HG02973 (cell line): ENCODE data around the gene ATP6V1G2.
A peak's percentile ranks its signal among the peaks of the same experiment; 100 is the strongest.

Source experiments
- ATAC-seq: cut with Tn5 transposase; IDR thresholded peaks from one replicate; pipeline ENCODE4 v1.9.1; 2021; ENCODE audit warnings: moderate library complexity; ENCODE audit not compliant: unreplicated experiment

ATP6V1G2 gene

DNA sequence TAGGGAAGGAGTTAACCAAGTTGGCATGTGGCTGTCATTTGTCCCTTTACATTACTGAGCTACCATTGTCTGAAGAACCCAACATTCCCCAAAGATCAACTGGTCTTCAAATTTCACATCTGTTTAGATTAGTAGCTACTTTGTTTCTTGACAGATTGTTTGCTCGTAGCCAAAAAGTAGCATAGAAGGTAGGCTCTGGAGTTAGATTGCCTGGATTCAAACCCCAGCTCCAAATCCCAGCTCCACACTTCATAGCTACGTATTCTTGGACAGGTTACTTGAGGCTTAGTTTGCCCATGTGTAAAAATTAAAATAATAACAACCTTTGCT, 2.1 kb upstream of the ATP6V1G2 start:
- ATAC-seq: no peak

DNA sequence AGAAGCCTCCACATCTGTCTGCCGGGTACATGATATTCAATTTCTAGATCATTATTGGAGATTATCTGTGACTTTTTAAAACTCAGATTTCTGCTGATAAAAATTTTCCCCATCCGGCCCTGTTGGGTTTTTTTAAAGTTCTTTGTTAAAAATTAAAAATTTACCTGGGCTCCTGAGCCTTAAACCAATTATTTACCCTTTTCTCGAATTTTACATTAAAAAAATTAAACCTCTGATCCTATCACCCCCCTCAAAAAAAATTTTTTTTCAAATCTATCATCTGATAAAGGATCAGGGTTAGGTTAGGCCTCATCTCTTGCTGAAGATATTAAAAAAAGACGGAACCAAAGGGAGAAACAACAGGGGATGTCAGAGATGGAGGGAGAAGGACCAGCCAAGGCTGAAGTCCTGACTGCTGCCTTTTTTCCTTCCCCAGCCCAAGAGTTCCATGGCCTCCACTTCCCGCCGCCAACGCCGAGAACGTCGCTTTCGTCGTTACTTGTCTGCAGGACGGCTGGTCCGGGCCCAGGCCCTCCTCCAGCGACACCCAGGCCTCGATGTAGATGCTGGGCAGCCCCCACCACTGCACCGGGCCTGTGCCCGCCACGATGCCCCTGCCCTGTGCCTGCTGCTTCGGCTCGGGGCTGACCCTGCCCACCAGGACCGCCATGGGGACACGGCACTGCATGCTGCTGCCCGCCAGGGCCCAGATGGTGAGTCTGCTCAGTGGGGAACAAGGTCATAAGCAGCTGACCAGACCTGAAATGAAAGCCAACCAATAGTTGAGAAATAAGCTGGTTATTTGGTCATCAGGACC, 1.5 kb upstream of the ATP6V1G2 start:
- no peak for ATAC-seq

DNA sequence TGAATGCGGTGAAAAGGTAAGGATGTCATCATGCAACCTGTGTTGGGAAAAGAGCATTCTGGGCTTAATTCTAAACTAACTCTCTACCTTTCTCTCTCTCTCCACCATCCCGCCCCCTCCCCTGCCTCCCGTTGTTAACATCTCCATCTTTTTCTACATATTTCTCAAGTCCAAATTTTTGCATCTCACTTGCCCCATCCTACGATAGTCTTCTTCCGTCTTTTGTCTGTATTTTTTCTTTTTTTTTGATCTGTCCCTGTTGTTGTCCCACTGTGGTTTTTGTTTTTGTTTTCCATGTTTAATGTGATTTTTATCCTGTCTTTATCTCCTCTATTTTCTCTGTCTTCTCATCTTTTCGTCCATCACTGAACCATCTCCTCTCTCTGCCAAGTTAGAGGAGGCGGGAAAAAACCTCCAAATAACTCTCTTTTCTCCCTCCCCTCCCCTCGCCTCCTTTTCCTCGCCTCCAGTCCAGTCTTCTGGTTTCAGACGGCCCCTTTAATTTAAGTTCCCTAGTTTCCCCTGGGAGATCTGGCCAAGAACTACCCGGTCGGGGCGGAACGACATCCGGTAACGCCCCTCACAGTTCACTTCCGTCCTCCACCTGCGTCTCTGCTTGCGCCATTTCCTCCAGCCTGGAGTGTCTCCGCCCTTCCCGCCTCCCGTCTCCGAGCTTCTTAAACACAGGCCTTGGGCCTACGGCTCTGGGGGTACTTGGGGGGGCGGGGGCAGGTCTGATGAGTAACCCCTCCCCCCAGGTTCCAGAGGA, 734 bp upstream of the ATP6V1G2 start, which contains the start of gene NFKBIL1:
Gene NFKBIL1 (plus strand): TSS at position 651 of the 769 bp plus-strand sequence. CDS start 87 bp downstream, at position 738.
- peak; percentile 43 for ATAC-seq

DNA sequence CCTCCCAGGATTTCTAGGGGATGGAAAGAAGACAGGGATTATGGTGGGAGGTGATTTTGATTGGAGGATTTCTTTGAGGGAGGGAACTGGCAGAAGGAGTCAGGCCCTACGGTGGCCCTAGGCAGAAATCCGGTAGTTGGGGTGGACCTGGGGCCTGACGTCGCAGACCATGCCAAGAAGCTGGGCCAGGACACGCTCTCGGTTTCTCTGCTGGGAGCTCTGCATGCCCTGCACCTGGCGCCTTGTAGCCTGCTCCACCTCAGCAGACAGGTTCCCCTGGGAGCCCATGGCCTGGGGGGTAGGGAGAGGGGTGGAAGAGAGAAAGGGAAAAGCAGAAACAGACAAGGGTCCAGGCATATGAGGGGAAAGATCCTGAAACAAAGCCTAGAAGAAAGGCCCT, 1.1 kb downstream of the ATP6V1G2 start:
- ATAC-seq: no peak

DNA sequence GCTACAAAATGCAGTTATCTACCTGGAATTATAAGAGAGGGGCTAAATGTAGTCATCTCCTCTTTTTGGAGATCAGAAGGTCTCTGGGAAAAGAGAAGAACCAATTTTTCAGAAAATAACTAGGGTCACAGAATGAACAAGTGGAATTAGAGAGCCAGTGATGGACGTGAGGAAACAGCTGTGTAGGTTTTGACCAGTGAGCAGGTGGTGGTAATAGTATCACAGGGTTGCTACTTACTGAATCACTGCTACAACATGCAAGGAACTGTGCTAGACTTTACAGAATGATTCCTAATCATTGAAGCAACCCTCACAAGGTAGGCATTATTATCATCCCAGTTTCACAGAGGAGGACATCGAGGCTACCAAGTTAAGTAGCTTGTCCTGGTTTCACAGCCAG, 1.7 kb downstream of the ATP6V1G2 start:
- ATAC-seq: no peak

- no peak for ATAC-seq
Observed at GRCh38 chr6:31543639-31544038, 2.8 kb downstream of the ATP6V1G2 start.

GRCh38 chr6:31541658-31542521, 4.5 kb downstream of the ATP6V1G2 start, which contains the start of gene DDX39B:
Gene DDX39B (minus strand): TSS chr6:31542003. CDS start chr6:31540532, 1,471 bp downstream.
- peak; percentile 49 for ATAC-seq

DNA sequence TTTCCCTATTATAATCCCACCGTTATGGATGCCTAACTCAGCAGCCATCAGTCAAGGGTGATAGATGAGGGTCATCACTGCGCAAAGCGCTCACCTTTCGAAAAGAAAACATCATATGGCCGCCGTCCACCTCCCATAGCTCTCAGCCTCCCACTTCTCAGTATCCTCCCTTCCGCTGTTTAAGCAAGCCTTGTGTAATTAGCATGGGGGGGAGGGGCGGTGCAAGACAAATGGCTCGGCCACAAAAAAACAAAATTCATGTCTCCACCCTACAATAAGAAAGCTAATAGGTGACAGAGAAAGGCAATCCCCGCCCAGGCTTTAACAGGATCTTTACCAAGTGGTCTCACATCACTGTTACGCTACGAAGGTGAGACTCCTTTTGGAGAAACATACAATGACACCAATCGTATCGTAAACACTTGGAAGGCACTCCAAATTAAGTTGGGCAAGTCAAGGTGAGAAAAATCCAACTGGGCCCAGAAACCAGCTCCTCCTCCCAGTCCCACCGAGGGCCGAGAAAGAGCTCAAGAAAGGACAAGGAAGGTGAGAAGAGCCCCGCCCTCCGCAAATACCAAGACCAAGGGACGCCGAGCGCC, 5.2 kb downstream of the ATP6V1G2 start:
- ATAC-seq: no peak

DNA sequence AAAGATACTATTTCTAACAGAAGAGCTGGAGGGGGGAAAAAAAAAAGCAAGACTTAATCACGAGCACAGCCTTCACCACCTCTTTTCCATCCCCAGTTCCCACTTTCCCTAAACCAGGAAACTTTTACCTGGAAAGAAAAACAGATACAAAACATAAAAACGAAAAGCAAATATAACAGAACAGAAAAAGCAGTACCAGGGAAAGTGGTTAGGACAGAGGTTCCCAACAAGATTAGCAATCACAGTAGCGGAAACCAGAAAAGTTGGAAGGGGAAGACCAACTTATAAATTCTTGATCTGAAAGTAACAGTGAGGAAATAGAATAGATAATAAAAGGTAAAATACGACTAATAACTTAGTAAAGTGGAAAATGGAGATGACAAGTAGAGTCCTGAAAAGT, 5.8 kb downstream of the ATP6V1G2 start:
- ATAC-seq: no peak

DNA sequence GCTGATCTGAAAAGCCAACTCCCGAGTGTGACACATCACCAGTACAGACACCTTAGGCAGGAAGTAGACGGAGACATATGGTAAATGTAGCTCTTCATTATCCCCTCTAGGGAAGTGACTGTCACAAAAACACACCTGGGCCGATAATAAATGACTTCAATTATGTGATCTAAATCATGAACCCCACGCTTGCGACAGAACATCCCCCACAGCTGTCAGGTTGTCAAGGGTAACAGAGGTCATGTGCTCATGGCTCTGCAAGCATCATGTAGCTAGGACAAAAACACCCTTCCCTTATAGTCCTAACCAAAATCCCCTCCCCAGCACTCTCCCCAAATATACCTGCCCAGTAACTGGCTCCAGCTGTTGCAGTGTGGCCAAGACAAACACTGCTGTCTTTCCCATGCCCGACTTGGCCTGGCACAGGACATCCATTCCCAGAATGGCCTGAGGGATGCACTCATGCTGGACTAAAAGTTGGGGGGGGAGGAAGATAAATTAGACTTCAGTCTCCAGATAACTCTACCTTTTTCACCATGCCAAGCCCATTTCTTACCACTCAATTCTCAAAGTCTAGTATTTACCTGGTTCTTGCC, 7.5 kb downstream of the ATP6V1G2 start:
- no peak for ATAC-seq

GRCh38 chr6:31535538-31536324, 10.7 kb downstream of the ATP6V1G2 start:
- ATAC-seq: no peak

DNA sequence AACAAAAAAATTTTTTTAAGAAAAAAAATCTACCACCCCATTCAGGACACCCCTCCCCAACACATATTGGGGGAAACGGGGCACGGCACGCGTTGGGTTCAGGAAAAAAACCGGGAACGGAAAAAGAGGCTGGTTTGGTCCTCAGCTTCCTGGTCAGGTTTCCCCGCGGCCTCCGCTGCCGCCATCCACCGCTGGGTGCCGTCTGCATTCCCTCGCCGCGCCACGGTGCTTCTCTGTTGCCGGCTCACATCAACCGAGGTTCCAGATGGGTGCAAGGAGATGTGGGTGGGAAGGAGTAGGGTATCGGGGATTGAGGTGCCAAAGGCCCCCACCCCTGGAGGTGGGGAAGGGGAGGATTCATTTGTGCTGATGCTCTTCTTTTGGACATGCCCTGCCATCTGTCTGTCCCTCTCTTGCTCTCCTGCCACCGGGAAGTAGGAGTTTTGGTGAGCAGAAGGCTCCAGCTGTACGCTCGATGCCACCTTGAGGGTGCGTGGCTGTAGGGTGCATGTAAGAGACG, 11.8 kb downstream of the ATP6V1G2 start:
- ATAC-seq: no peak

DNA sequence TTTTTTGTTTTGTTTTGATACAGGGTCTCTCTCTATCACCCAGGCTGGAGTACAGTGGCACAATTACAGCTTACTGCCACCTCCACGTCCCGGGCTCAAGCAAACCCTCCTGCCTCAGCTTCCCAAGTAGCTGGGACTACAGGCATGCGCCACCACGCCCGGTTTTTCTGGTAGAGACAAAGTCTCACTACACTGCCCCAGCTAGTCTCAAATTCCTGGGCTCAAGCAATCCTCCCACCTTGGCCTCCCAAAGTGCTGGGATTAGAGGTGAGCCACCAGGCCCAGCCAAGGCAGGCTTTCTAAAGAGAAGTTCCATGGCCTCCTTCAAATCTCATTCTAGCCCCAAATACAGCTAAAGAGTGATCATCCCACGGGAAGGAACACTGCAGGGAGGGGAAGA, 12.4 kb downstream of the ATP6V1G2 start:
- ATAC-seq: no peak

DNA sequence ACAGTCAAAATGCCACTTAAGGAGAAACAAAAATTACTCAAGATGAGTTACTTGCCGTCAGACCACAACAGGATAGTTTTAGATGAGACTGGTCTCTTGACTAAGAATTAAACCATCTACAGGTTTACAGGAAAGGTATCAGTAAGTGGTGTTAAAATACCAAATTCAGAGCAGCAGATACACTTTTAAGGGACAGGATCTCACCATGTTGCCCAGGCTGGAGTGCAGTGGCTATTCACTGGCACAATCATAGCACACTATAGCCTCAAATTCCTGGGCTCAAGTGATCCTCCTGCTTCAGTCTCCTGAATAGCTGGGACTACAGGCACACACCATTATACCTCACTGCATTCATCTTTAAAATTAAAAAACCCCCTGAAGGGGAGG, 13.0 kb downstream of the ATP6V1G2 start:
- ATAC-seq: no peak

- ATAC-seq: no peak
Observed at GRCh38 chr6:31532644-31533454, 13.6 kb downstream of the ATP6V1G2 start.

DNA sequence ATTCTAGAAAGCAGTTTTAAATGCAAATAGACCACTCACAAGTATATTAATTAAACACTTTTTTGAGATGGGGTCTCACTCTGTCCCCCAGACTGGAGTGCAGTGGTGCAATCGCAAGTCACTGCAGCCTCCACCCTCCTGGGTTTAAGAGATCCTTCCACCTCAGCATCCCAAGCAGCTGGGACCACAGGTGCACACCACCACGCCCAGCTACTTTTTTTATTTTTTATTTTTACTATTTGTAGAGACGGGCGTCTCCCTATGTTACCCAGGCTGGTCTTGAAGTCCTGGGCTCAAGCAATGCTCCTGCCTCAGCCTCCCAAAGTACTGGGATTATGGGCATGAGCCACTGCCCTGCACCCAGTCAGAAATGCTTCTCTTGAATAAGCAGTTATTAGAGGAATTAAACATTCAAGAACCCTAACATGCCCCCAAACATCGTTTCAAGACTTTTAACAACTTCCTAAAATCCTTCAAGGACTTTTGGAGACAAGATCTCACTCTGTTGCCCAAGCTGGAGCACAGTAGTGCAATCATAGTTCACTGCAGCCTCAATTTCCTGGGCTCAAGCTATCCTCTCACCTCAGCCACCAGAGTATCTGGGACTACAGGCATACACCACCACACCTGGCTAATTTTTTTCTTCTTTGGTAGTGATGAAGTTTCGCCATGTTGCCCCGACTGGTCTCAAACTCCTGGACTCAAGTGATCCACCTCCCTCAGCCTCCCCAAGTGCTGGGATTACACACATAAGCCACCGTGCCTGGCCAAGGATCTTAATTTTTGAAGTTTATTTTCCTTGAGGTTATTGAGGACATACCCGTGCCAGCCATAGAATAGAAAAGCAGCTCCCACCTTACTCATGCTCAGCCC, 14.4 kb downstream of the ATP6V1G2 start:
- no peak for ATAC-seq

DNA sequence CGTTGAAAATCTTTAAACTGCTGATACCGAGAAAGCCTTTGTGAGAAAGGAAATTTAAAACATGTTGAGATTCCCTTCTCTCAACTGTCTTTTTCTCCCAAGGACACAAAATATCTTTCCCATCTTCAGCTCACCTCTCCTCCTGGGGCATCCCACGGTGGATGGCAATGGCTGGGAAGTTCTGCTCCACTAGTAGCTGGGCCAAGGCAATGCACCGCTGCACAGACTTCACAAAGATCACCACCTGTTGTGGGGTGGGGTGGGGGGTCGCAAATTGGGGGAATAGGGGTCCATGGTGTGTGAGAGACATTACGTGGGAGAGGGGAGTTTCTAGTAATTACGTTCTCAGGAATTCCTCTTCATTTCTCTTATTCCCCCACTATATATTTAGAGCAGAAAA, 15.2 kb downstream of the ATP6V1G2 start:
- no peak for ATAC-seq

GRCh38 chr6:31530659-31531058, 15.7 kb downstream of the ATP6V1G2 start:
- ATAC-seq: no peak
